ENCODE data around the gene PHC2. TPM values are rescaled to one million over a fixed set of nuclear protein-coding genes. Genes with fewer than 3 reads are reported as not detected.

Gene PHC2
- polyA plus RNA-seq, 1 donor from 2014 or later: 171 TPM

DNA sequence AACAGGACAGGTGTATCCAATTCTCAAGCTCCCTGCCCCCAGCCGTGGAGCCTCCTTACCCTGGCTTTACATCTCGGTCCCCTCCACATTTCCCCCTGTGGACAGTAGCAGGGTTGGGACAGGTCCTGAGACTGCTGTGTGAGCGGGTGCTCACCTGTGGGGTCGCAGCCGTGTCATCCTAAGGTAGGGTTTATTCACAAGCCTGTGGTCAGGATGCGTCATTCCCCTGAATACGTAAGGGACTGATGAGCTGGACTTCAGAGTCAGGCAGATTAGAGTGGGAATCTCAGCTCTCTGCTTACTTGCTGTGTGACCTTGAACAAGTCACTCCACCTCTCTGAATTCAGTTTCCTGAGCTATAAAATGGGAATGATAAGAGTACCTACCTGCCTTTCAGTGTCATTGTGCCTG lies 156.9 kb downstream of the PHC2 start:
- Histone ChIP-seq H3K9me3 (ENCODE audit: low read length) (no peaks in the 10 kb centered on the region), H3K27ac (ENCODE audit: low read length) (no peak overlapping the region), H4K20me1 (ENCODE audit: insufficient read depth) (no peaks in the 10 kb centered on the region), H3K36me3 (ENCODE audit: insufficient read depth, low read length) (peaks cover 4% of the 10 kb centered on the region), H3K4me3 (ENCODE audit: low read length) (no peak overlapping the region), H3K4me2 (ENCODE audit: low read length) (no peak overlapping the region), H3K9ac (ENCODE audit: low read length) (no peak overlapping the region), H3K79me2 (replicated peaks; ENCODE audit: insufficient read depth, low read length) (peaks cover 17% of the 10 kb centered on the region), H3K27me3 (ENCODE audit: insufficient read depth, low read depth, low read length) (no peaks in the 10 kb centered on the region), H3K9me2 (ENCODE audit: insufficient read depth, low read length) (no peaks in the 10 kb centered on the region), H3F3A (ENCODE audit: insufficient read depth, low read length, poor library complexity, severe bottlenecking) (no peaks in the 10 kb centered on the region), H2AFZ (ENCODE audit: low read depth, low read length) (no peak overlapping the region)
- TF ChIP-seq MXI1 (conservative IDR thresholded peaks at IDR 0.05; ENCODE audit: poor library complexity, severe bottlenecking): no peak
- TF ChIP-seq, protein P1, sequence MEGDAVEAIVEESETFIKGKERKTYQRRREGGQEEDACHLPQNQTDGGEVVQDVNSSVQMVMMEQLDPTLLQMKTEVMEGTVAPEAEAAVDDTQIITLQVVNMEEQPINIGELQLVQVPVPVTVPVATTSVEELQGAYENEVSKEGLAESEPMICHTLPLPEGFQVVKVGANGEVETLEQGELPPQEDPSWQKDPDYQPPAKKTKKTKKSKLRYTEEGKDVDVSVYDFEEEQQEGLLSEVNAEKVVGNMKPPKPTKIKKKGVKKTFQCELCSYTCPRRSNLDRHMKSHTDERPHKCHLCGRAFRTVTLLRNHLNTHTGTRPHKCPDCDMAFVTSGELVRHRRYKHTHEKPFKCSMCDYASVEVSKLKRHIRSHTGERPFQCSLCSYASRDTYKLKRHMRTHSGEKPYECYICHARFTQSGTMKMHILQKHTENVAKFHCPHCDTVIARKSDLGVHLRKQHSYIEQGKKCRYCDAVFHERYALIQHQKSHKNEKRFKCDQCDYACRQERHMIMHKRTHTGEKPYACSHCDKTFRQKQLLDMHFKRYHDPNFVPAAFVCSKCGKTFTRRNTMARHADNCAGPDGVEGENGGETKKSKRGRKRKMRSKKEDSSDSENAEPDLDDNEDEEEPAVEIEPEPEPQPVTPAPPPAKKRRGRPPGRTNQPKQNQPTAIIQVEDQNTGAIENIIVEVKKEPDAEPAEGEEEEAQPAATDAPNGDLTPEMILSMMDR (IDR thresholded peaks at IDR 0.05; ENCODE audit: poor library complexity, severe bottlenecking): no peak
- TF ChIP-seq POLR2AphosphoS5 (IDR thresholded peaks at IDR 0.05): no peak
- TF ChIP-seq, protein P2, sequence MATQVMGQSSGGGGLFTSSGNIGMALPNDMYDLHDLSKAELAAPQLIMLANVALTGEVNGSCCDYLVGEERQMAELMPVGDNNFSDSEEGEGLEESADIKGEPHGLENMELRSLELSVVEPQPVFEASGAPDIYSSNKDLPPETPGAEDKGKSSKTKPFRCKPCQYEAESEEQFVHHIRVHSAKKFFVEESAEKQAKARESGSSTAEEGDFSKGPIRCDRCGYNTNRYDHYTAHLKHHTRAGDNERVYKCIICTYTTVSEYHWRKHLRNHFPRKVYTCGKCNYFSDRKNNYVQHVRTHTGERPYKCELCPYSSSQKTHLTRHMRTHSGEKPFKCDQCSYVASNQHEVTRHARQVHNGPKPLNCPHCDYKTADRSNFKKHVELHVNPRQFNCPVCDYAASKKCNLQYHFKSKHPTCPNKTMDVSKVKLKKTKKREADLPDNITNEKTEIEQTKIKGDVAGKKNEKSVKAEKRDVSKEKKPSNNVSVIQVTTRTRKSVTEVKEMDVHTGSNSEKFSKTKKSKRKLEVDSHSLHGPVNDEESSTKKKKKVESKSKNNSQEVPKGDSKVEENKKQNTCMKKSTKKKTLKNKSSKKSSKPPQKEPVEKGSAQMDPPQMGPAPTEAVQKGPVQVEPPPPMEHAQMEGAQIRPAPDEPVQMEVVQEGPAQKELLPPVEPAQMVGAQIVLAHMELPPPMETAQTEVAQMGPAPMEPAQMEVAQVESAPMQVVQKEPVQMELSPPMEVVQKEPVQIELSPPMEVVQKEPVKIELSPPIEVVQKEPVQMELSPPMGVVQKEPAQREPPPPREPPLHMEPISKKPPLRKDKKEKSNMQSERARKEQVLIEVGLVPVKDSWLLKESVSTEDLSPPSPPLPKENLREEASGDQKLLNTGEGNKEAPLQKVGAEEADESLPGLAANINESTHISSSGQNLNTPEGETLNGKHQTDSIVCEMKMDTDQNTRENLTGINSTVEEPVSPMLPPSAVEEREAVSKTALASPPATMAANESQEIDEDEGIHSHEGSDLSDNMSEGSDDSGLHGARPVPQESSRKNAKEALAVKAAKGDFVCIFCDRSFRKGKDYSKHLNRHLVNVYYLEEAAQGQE (IDR thresholded peaks at IDR 0.05; ENCODE audit: borderline replicate concordance): no peak
- TF ChIP-seq EP300 (conservative IDR thresholded peaks at IDR 0.05; ENCODE audit: poor library complexity, severe bottlenecking): no peak
- no peak for TF ChIP-seq RAD21 (conservative IDR thresholded peaks at IDR 0.05)
- no peak for TF ChIP-seq TAF1 (IDR thresholded peaks at IDR 0.05; ENCODE audit: low read depth)

Small RNA genes within 50 kb of the gene (small RNA-seq; reads per million reads assigned to genes)
- 0 to 0.08 (median 0) reads per million in 3 experiments for gene RN7SKP16

Other genes starting within 250 kb of the PHC2 start
- 4.3 and 7.3 TPM in 2 replicates for gene TRIM62, start 249.1 kb downstream of the PHC2 start, polyA plus RNA-seq
- 17.6 and 20.1 TPM in 2 replicates for gene ZNF362, start 174.6 kb downstream of the PHC2 start, polyA plus RNA-seq
- gene A3GALT2, start 110.0 kb downstream of the PHC2 start, polyA plus RNA-seq: 0.35 TPM in 1 of 2 replicates, not detected in the other
- 3.3 and 4.4 TPM in 2 replicates for gene ZSCAN20, start 41.5 kb upstream of the PHC2 start, polyA plus RNA-seq

Data from neural cell (in vitro differentiated cells).